Lower leg skin (tissue), 3 donors: ENCODE measurements around the gene ZNF837.
"Not testable (repeated sequence)": the region's sequence is repeated elsewhere in the genome, so short reads cannot be mapped to it uniquely, and the experiment has no call there.

Experiments used
- POLR2A ChIP-seq, 2 donors: fragments of 450-650 bp; IDR thresholded peaks; one replicate each; pipeline ENCODE4 v1.6.1; 2016 to 2017; ENCODE audit warnings: antibody characterized with exemption in 2 of 2, mild to moderate bottlenecking in 1 of 2, moderate library complexity in 1 of 2
- TF ChIP-seq, protein P1 (sequence below), 3 donors: fragments of 450-650 bp; IDR thresholded peaks; one replicate each; pipeline ENCODE4 v1.5.1; 2016; ENCODE audit warnings: antibody characterized with exemption in 3 of 3, mild to moderate bottlenecking in 3 of 3, moderate library complexity in 2 of 3

DNA sequence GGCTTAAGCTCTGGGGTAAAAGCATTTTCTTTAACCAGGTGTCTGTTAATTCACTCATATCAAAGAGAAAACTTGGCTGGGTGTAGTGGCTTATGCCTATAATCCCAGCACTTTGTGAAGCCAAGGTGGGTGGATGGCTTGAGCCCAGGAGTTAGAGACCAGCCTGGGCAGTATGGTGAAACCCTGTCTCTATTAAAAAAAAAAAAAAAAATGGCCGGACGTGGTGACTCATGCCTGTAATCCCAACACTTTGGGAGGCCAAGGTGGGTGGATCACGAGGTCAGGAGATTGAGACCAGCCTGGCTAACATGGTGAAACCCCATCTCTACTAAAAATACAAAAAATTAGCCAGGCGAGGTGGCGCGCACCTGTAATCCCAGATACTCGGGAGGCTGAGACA, 4.1 kb downstream of the ZNF837 start:
- TF ChIP-seq, protein P1, sequence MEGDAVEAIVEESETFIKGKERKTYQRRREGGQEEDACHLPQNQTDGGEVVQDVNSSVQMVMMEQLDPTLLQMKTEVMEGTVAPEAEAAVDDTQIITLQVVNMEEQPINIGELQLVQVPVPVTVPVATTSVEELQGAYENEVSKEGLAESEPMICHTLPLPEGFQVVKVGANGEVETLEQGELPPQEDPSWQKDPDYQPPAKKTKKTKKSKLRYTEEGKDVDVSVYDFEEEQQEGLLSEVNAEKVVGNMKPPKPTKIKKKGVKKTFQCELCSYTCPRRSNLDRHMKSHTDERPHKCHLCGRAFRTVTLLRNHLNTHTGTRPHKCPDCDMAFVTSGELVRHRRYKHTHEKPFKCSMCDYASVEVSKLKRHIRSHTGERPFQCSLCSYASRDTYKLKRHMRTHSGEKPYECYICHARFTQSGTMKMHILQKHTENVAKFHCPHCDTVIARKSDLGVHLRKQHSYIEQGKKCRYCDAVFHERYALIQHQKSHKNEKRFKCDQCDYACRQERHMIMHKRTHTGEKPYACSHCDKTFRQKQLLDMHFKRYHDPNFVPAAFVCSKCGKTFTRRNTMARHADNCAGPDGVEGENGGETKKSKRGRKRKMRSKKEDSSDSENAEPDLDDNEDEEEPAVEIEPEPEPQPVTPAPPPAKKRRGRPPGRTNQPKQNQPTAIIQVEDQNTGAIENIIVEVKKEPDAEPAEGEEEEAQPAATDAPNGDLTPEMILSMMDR (IDR thresholded peaks at IDR 0.05): not testable (repeated sequence)
- not testable (repeated sequence) for TF ChIP-seq POLR2A (IDR thresholded peaks at IDR 0.05)
